Right atrium auricular region (tissue), 2 donors: ENCODE data around the gene STAT2. TPM values are rescaled to one million over a fixed set of nuclear protein-coding genes. Genes with fewer than 3 reads are reported as not detected.

ENCODE experiments used
- DNase-seq: peaks from one replicate; pipeline ENCODE4 v3.0.0-alpha.2; 2019; ENCODE audit warnings: low spot score
- H3K27ac ChIP-seq, 2 donors: fragments of 200-600 bp; sonication (generic); 1 replicate in 1 of 2; 2 replicates in 1 of 2; pipeline ENCODE4 v1.5.1; 2016 to 2019
- H3K27me3 ChIP-seq, 2 donors: fragments of 200-600 bp; sonication (generic); one replicate each; pipeline versions ENCODE4 v1.5.1 to v1.6.0; 2017 to 2019
- H3K36me3 ChIP-seq: fragments of 200-600 bp; sonication (generic); one replicate; pipeline ENCODE4 v1.5.1; 2016
- H3K4me1 ChIP-seq, 2 donors: fragments of 200-600 bp; sonication (generic); one replicate each; pipeline versions ENCODE4 v1.5.1 to v1.6.0; 2017 to 2019
- H3K4me3 ChIP-seq, 2 donors: fragments of 200-600 bp; sonication (generic); 1 replicate in 1 of 2; 2 replicates in 1 of 2; pipeline ENCODE4 v1.5.1; 2017 to 2019; ENCODE audit warnings: mild to moderate bottlenecking in 1 of 2, moderate library complexity in 1 of 2
- H3K9me3 ChIP-seq, 2 donors: fragments of 200-600 bp; sonication (generic); one replicate each; pipeline ENCODE4 v1.5.1; 2019
- CTCF ChIP-seq, 2 donors: fragments of 200-600 bp; sonication (generic); IDR thresholded peaks; one replicate each; pipeline ENCODE4 v1.5.1; 2019; ENCODE audit warnings: antibody characterized with exemption in 2 of 2
- total RNA-seq, 2 donors: library from RNA; depleted of rRNA; stranded (reverse); fragments of >200 nt; gene quantifications; one replicate each; pipeline ENCODE4 v1.1.0, GENCODE V29; 2016

STAT2 gene
- total RNA-seq, 2 donors from 2014 or later = 28.3 to 41.0 TPM

DNA sequence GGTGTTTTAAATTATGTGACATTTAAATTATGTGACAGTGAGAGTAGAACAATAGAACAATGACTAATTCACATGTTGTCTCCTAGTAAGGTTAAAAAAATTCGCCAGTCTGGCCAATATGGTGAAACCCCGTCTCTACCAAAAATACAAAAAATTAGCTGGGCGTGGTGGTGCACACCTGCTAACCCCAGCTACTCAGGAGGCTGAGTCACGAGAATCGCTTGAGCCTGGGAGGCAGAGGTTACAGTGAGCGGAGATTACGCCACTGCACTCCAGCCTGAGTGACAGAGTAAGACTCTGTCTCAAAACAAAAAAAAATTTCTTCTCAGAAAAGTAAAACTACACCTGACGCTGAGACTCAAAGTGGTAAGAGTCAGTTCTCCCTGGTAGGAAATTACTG is 62.5 kb downstream of the STAT2 start:
- Histone ChIP-seq H3K4me1 (peaks cover 0 to 69% of the 10 kb centered on the region in 2 donors), H3K27me3 (no peaks in the 10 kb centered on the region), H3K27ac (no peak overlapping the region), H3K4me3 (no peak overlapping the region), H3K9me3 (no peaks in the 10 kb centered on the region), H3K36me3 (peaks cover 9% of the 10 kb centered on the region)
- DNase-seq = no peak
- TF ChIP-seq CTCF (IDR thresholded peaks at IDR 0.05) = no peak

DNA sequence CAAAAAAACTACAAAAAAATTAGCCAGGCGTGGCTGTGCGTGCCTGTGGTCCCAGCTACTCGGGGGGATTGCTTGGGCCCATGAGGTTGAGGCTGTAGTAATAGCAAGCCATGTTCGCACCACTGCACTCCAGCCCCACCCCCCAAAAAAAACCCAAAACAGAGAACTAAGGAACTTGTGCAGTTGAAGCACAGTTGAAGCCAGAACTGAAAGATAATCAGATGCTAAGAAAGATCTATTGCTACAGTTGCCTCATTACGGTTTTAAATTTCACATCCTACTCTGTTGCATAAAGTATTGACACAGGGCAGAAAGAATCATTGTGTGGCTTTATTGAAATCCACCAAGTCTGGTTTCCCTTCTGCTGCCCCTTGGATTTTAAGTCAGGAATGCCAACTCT is 63.6 kb downstream of the STAT2 start:
- DNase-seq = no peak
- H3K27ac ChIP-seq = no peak overlapping the region
- no peak for TF ChIP-seq CTCF (IDR thresholded peaks at IDR 0.05)
- no peaks in the 10 kb centered on the region for H3K9me3 ChIP-seq
- no peak overlapping the region for H3K4me3 ChIP-seq
- H3K4me1 ChIP-seq = peaks cover 0 to 65% of the 10 kb centered on the region in 2 donors
- H3K36me3 ChIP-seq = peaks cover 13% of the 10 kb centered on the region
- H3K27me3 ChIP-seq = no peaks in the 10 kb centered on the region

GRCh38 chr12:56293795-56294194 is 66.1 kb downstream of the STAT2 start:
- Histone ChIP-seq H3K36me3 (peaks cover 19% of the 10 kb centered on the region), H3K27me3 (no peaks in the 10 kb centered on the region), H3K4me3 (no peak overlapping the region), H3K9me3 (no peaks in the 10 kb centered on the region), H3K27ac (no peak overlapping the region), H3K4me1 (peaks cover 0 to 58% of the 10 kb centered on the region in 2 donors)
- TF ChIP-seq CTCF (IDR thresholded peaks at IDR 0.05) = no peak
- DNase-seq = no peak

Other genes with a start within 250 kb of the STAT2 start
- gene RPL41, start 243.5 kb downstream of the STAT2 start, total RNA-seq = 1,000 to 10,000 TPM in 1 of 2 donors, 100 to 1,000 TPM in 1; 606 to 2,188 TPM
- gene ZC3H10, start 241.8 kb downstream of the STAT2 start, total RNA-seq = 1 to 10 TPM; 2.1 to 2.9 TPM
- gene ESYT1, start 231.8 kb downstream of the STAT2 start, total RNA-seq = 10 to 100 TPM; 25.4 to 74.0 TPM
- gene MYL6B, start 207.5 kb downstream of the STAT2 start, total RNA-seq = 10 to 100 TPM; 36.1 to 55.1 TPM
- 1,000 to 10,000 TPM in 1 of 2 donors, 100 to 1,000 TPM in 1; 567 to 1,179 TPM for gene MYL6, start 201.7 kb downstream of the STAT2 start, total RNA-seq
- gene SMARCC2, start 170.6 kb downstream of the STAT2 start, total RNA-seq = 10 to 100 TPM; 45.0 to 70.2 TPM
- gene RNF41, start 138.2 kb downstream of the STAT2 start, total RNA-seq = 10 to 100 TPM; 45.1 to 88.4 TPM
- 10 to 100 TPM; 19.7 to 23.6 TPM for gene NABP2, start 135.8 kb downstream of the STAT2 start, total RNA-seq
- gene SLC39A5, start 130.1 kb downstream of the STAT2 start, total RNA-seq = not detected
- 10 to 100 TPM; 12.4 to 22.1 TPM for gene ANKRD52, start 101.7 kb downstream of the STAT2 start, total RNA-seq
- gene COQ10A, start 93.2 kb downstream of the STAT2 start, total RNA-seq = 100 to 1,000 TPM in 1 of 2 donors, 10 to 100 TPM in 1; 68.5 to 149 TPM
- gene CS, start 59.8 kb downstream of the STAT2 start, total RNA-seq = 100 to 1,000 TPM; 236 to 513 TPM
- 10 to 100 TPM; 37.0 to 55.2 TPM for gene CNPY2, start 44.1 kb downstream of the STAT2 start, total RNA-seq
- gene PAN2, start 26.1 kb downstream of the STAT2 start, total RNA-seq = 10 to 100 TPM; 14.5 to 18.4 TPM
- gene IL23A, start 21.2 kb downstream of the STAT2 start, total RNA-seq = not detected
- not detected for gene APOF, start 2.8 kb upstream of the STAT2 start, total RNA-seq
- 1 to 10 TPM; 2.1 to 3.0 TPM for gene TIMELESS, start 89.3 kb upstream of the STAT2 start, total RNA-seq
- not detected for gene MIP, start 94.5 kb upstream of the STAT2 start, total RNA-seq
- 1 to 10 TPM; 1.7 to 2.7 TPM for gene SPRYD4, start 108.5 kb upstream of the STAT2 start, total RNA-seq
- 1 to 10 TPM in 1 of 2 donors, under 1 TPM in 1; 0.96 to 1.7 TPM for gene GLS2, start 128.1 kb upstream of the STAT2 start, total RNA-seq
- 10 to 100 TPM; 12.8 to 28.5 TPM for gene RBMS2, start 161.7 kb upstream of the STAT2 start, total RNA-seq